Astrocyte of the cerebellum (primary cell): ENCODE measurements around the gene CCDC149.

Source experiments
- DNase-seq: peaks from one replicate; pipeline ENCODE4 v3.0.0-alpha.2; 2011; ENCODE audit warnings: low read depth
- H3K4me3 ChIP-seq: 2 replicates; pipeline ENCODE4 v1.5.1; 2011; ENCODE audit warnings: mild to moderate bottlenecking, low read depth, low read length, moderate library complexity
- in situ Hi-C: cut with HindIII; loops from 2 replicates; pipeline ENCODE4 v1.10.0; 2017; ENCODE audit warnings: low sequenced_read_pairs
- TF ChIP-seq, protein P1 (sequence below): IDR thresholded peaks from 2 replicates; pipeline ENCODE4 v1.5.1; 2012; ENCODE audit warnings: low read length, low read depth, moderate library complexity, mild to moderate bottlenecking; ENCODE audit errors: missing control alignments

Gene CCDC149

DNA sequence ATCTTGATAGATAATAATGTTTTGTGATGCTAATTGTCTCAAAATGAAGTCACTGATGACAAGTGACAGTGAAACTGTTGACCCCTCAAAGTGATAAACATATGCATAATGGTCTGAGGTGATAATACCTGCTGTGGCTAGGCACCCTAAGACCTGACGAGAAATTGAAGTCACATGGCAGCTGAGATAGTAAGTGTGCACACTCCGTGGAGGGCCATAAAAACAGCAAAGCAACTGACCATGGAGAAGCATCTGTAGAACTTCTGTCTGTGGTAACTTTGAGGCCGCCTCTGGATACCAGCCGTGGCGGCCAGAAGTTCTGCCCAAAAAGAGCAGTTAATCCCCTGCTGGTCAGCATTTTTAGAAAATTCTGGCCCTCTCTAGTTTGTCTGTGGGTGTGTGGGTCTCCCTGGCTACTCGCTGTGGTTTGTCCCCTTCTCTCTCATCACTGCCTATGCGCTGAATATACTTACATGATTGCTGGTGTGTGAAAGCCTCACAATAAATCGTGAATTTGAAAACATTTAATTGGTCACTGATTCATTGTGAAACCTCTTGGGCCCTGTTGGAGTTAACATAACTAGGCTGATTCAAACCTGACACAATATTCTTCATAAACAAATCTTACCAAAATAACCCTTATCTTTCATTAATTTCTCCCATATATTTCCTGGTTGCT is 50.6 kb downstream of the CCDC149 start:
- H3K4me3 ChIP-seq: no peak overlapping the region
- DNase-seq: no peak
- TF ChIP-seq, protein P1, sequence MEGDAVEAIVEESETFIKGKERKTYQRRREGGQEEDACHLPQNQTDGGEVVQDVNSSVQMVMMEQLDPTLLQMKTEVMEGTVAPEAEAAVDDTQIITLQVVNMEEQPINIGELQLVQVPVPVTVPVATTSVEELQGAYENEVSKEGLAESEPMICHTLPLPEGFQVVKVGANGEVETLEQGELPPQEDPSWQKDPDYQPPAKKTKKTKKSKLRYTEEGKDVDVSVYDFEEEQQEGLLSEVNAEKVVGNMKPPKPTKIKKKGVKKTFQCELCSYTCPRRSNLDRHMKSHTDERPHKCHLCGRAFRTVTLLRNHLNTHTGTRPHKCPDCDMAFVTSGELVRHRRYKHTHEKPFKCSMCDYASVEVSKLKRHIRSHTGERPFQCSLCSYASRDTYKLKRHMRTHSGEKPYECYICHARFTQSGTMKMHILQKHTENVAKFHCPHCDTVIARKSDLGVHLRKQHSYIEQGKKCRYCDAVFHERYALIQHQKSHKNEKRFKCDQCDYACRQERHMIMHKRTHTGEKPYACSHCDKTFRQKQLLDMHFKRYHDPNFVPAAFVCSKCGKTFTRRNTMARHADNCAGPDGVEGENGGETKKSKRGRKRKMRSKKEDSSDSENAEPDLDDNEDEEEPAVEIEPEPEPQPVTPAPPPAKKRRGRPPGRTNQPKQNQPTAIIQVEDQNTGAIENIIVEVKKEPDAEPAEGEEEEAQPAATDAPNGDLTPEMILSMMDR: no peak
- in situ Hi-C loops: no loop called here

DNA sequence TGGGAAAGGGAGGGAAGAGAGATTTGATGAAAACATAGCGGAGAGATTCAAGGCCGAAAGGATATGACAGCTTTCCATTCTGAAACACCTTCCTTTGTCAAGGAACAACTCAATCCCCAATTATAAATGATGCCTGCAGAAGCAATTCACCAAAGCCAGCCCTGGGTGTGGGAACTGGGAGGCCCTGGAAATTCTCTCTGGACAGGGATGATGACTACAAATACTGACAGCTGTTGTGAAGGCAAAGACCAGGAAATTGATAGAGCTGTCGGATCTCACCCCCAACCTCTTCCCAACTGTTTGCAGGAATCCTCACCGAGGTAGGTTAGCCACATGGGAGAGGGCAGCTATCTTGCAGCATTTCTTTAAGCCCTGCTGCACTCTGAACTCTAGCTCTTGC is 54.3 kb downstream of the CCDC149 start:
- DNase-seq: no peak
- H3K4me3 ChIP-seq: no peak overlapping the region
- TF ChIP-seq, protein P1: no peak
- in situ Hi-C loops: no loop called here

DNA sequence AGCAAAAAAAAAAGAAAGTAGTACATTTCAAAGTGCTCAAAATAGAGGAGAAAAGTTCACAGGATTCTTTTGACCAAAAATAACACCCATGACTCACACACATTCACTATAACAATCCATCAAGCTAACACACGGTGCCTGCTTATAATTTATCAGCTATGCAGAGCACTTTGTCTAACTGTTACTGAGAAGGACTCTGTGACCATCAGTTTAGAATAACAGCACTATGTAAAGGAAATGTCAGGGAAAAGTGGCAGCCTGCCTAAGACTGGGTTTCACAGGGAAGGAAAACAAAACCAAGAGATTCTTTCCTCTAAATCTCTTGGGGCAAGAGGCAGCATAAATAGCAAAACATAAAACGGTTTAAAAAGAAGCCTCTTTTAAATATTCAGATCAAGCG is 54.8 kb downstream of the CCDC149 start:
- in situ Hi-C loops: no loop called here
- TF ChIP-seq, protein P1: no peak
- no peak overlapping the region for H3K4me3 ChIP-seq
- DNase-seq: peak; percentile 62

DNA sequence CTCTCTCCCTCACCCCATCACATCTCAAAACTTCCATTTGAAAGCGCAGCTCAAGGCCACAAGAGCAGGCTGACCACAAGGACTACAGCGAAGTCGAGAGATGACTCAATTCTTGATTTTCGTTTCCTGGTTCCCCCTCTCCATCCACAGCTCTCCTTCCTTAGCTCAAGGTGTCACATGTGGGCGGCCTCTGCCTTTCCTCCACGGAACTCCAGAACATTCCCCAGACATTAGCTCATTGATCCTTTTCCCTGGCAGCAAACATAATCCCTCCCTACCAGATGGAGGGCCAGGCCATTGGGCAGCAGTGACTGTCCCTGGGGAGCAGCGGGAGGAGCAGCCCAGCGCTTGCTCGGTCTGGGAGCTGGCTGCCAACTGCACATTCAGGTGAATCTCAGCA is 56.3 kb downstream of the CCDC149 start:
- TF ChIP-seq, protein P1: no peak
- peak; percentile 28 for DNase-seq
- H3K4me3 ChIP-seq: no peak overlapping the region
- in situ Hi-C loops: no loop called here

DNA sequence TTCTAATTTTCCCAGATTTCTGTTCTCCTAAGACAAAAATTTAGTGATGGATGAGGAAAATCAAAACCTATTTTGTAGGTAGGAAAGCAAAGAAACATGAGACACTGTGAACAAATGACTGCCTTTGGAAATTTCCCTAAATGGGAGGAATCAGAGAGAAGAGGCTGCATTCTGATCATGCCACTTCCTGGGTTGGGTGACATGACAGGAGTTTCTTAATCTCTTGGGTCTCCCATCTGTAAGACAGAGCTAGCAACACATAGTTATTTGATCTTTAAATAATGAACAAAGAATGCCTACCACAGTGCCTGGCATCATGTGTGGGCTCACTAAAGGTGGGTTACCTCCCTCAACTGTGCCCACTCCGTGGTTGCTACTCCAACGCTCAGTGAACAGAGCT is 57.1 kb downstream of the CCDC149 start:
- in situ Hi-C loops: no loop called here
- DNase-seq: no peak
- TF ChIP-seq, protein P1: no peak
- H3K4me3 ChIP-seq: no peak overlapping the region

DNA sequence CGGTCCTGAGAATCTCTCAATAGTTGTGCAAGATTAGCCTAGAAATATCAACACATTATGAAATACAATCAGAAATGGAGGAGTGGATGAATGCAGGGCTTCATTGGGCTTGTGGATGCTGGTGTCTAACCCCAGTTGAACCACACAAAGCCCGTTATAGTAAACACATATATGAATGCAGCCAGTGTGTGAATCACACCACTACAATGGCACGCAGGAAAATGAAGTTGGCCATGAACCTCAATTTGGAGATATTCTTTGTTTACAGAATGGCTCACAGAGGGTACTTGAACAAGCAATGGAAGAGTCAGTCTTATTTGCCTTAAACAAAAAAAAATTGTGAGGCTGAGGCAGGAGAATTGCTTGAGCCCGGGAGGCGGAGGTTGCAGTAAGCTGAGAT is 59.7 kb downstream of the CCDC149 start:
- in situ Hi-C loops: no loop called here
- TF ChIP-seq, protein P1: no peak
- H3K4me3 ChIP-seq: no peak overlapping the region
- DNase-seq: peak; percentile 28
